Loucy (cell line): ENCODE measurements around the gene NOS2.

Source experiments
- EZH2phosphoT487 ChIP-seq: fragments of 200-600 bp; IDR thresholded peaks from 2 replicates; pipeline ENCODE4 v1.6.1; 2018; ENCODE audit warnings: antibody characterized with exemption, mild to moderate bottlenecking, moderate library complexity, borderline replicate concordance
- TF ChIP-seq, protein P1 (sequence below): fragments of 200-600 bp; sonication (generic); conservative IDR thresholded peaks from 2 replicates; pipeline ENCODE4 v1.5.1; 2014; ENCODE audit warnings: mild to moderate bottlenecking, antibody characterized with exemption, low read length

DNA sequence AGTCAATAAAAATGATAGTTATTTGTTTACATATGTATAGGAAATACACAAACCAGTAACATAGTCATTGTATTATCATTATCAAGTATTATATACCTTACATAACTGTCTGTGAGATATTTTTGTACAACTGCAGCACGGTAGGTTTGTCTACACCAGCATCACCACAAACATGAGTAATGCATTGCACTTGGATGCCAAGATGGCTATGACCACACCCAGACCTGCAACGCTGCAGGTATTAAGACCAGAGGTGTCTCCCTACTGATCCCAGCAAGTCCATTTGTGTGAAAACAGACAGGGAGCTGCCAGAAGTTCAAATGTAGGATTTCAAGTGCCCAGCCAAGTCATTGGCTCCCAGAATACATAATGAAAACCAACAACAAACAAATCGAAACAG is 34.2 kb upstream of the NOS2 start:
- TF ChIP-seq, protein P1, sequence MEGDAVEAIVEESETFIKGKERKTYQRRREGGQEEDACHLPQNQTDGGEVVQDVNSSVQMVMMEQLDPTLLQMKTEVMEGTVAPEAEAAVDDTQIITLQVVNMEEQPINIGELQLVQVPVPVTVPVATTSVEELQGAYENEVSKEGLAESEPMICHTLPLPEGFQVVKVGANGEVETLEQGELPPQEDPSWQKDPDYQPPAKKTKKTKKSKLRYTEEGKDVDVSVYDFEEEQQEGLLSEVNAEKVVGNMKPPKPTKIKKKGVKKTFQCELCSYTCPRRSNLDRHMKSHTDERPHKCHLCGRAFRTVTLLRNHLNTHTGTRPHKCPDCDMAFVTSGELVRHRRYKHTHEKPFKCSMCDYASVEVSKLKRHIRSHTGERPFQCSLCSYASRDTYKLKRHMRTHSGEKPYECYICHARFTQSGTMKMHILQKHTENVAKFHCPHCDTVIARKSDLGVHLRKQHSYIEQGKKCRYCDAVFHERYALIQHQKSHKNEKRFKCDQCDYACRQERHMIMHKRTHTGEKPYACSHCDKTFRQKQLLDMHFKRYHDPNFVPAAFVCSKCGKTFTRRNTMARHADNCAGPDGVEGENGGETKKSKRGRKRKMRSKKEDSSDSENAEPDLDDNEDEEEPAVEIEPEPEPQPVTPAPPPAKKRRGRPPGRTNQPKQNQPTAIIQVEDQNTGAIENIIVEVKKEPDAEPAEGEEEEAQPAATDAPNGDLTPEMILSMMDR: no peak
- TF ChIP-seq EZH2phosphoT487: no peak
